Measurements from ENCODE around the gene KPNA4. TPM values are rescaled to one million over a fixed set of nuclear protein-coding genes. Genes with fewer than 3 reads are reported as not detected.
"Not testable (repeated sequence)": the region's sequence is repeated elsewhere in the genome, so short reads cannot be mapped to it uniquely, and the experiment has no call there.

Gene KPNA4
- 9.5 TPM for polyA plus RNA-seq

- Mint-ChIP-seq H3K36me3 (peaks cover 5% of the 10 kb centered on the region), H3K27me3 (no peaks in the 10 kb centered on the region), H3K4me3 (peak within 1 kb of the TSS; percentile 90 to 99 (median 96)), H3K27ac (peak within 1 kb of the TSS; percentile 87 to 99 (median 98)), H3K4me1 (peaks cover 44 to 54% (median 47%) of the 10 kb centered on the region in 3 donors), H3K9me3 (peaks cover 0 to 3% (median 0%) of the 10 kb centered on the region in 3 donors)
Observed at GRCh38 chr3:160565442-160566403, at the start of gene KPNA4. Gene KPNA4, minus strand, starts transcription at chr3:160565571. Its CDS starts 289 bp downstream, at chr3:160565282.

- no peak overlapping the region for H3K27ac Mint-ChIP-seq
- peaks cover 3% of the 10 kb centered on the region for H3K36me3 Mint-ChIP-seq
- H3K4me3 Mint-ChIP-seq = no peak overlapping the region
- no peaks in the 10 kb centered on the region for H3K9me3 Mint-ChIP-seq
- peaks cover 19% of the 10 kb centered on the region for H3K27me3 Mint-ChIP-seq
- H3K4me1 Mint-ChIP-seq = no peaks in the 10 kb centered on the region
Observed at GRCh38 chr3:160613661-160614060, 48.3 kb upstream of the KPNA4 start.

GRCh38 chr3:160612386-160613075 is 47.2 kb upstream of the KPNA4 start:
- H3K36me3 Mint-ChIP-seq = peaks cover 3% of the 10 kb centered on the region
- H3K27me3 Mint-ChIP-seq = peaks cover 19% of the 10 kb centered on the region
- no peaks in the 10 kb centered on the region for H3K4me1 Mint-ChIP-seq
- H3K9me3 Mint-ChIP-seq = no peaks in the 10 kb centered on the region
- H3K4me3 Mint-ChIP-seq = no peak overlapping the region
- no peak overlapping the region for H3K27ac Mint-ChIP-seq

- Mint-ChIP-seq H3K4me1 (no peaks in the 10 kb centered on the region), H3K36me3 (peaks cover 1% of the 10 kb centered on the region), H3K27me3 (peaks cover 19% of the 10 kb centered on the region), H3K4me3 (no peak overlapping the region), H3K27ac (no peak overlapping the region), H3K9me3 (no peaks in the 10 kb centered on the region)
Observed at GRCh38 chr3:160611141-160611540, 45.8 kb upstream of the KPNA4 start.

GRCh38 chr3:160608870-160609269 is 43.5 kb upstream of the KPNA4 start:
- H3K4me3 Mint-ChIP-seq = no peak overlapping the region
- no peak overlapping the region for H3K27ac Mint-ChIP-seq
- peaks cover 1% of the 10 kb centered on the region for H3K36me3 Mint-ChIP-seq
- H3K27me3 Mint-ChIP-seq = peaks cover 18% of the 10 kb centered on the region
- H3K4me1 Mint-ChIP-seq = no peaks in the 10 kb centered on the region
- H3K9me3 Mint-ChIP-seq = peaks cover 0 to 3% (median 0%) of the 10 kb centered on the region in 3 donors

GRCh38 chr3:160607826-160608225 is 42.5 kb upstream of the KPNA4 start:
- Mint-ChIP-seq H3K27ac (no peak overlapping the region), H3K4me3 (no peak overlapping the region), H3K36me3 (peaks cover 1% of the 10 kb centered on the region), H3K27me3 (peaks cover 15% of the 10 kb centered on the region), H3K4me1 (no peaks in the 10 kb centered on the region), H3K9me3 (peaks cover 0 to 4% (median 0%) of the 10 kb centered on the region in 3 donors)

- peaks cover 2% of the 10 kb centered on the region for H3K27me3 Mint-ChIP-seq
- peaks cover 0 to 4% (median 0%) of the 10 kb centered on the region in 3 donors for H3K9me3 Mint-ChIP-seq
- H3K4me3 Mint-ChIP-seq = no peak overlapping the region
- H3K27ac Mint-ChIP-seq = no peak overlapping the region
- no peaks in the 10 kb centered on the region for H3K36me3 Mint-ChIP-seq
- no peaks in the 10 kb centered on the region for H3K4me1 Mint-ChIP-seq
Observed at GRCh38 chr3:160605315-160605714, 39.9 kb upstream of the KPNA4 start.

GRCh38 chr3:160603845-160604244 is 38.5 kb upstream of the KPNA4 start:
- H3K4me1 Mint-ChIP-seq, H3K9me3 Mint-ChIP-seq, H3K27me3 Mint-ChIP-seq, H3K27ac Mint-ChIP-seq, H3K4me3 Mint-ChIP-seq, H3K36me3 Mint-ChIP-seq: not testable (repeated sequence)

GRCh38 chr3:160602259-160602658 is 36.9 kb upstream of the KPNA4 start:
- Mint-ChIP-seq H3K9me3 (peaks cover 0 to 4% (median 0%) of the 10 kb centered on the region in 3 donors), H3K4me1 (no peaks in the 10 kb centered on the region), H3K27me3 (peaks cover 2% of the 10 kb centered on the region), H3K36me3 (no peaks in the 10 kb centered on the region), H3K4me3 (no peak overlapping the region), H3K27ac (no peak overlapping the region)

- Mint-ChIP-seq H3K4me1 (no peaks in the 10 kb centered on the region), H3K4me3 (no peak overlapping the region), H3K27ac (no peak overlapping the region), H3K36me3 (no peaks in the 10 kb centered on the region), H3K9me3 (peaks cover 0 to 4% (median 0%) of the 10 kb centered on the region in 3 donors), H3K27me3 (peaks cover 2% of the 10 kb centered on the region)
Observed at GRCh38 chr3:160601288-160601687, 35.9 kb upstream of the KPNA4 start.

GRCh38 chr3:160598865-160599264 is 33.5 kb upstream of the KPNA4 start:
- Mint-ChIP-seq H3K27ac (no peak overlapping the region), H3K4me3 (no peak overlapping the region), H3K4me1 (no peaks in the 10 kb centered on the region), H3K36me3 (no peaks in the 10 kb centered on the region), H3K9me3 (peaks cover 3 to 9% (median 5%) of the 10 kb centered on the region in 3 donors), H3K27me3 (peaks cover 2% of the 10 kb centered on the region)

GRCh38 chr3:160588023-160588422 is 22.7 kb upstream of the KPNA4 start:
- H3K27me3 Mint-ChIP-seq = peaks cover 6% of the 10 kb centered on the region
- peaks cover 7 to 34% (median 11%) of the 10 kb centered on the region in 3 donors for H3K9me3 Mint-ChIP-seq
- H3K4me3 Mint-ChIP-seq = no peak overlapping the region
- H3K27ac Mint-ChIP-seq = no peak overlapping the region
- peaks cover 4% of the 10 kb centered on the region for H3K36me3 Mint-ChIP-seq
- H3K4me1 Mint-ChIP-seq = peaks cover 0 to 1% (median 0%) of the 10 kb centered on the region in 3 donors

- no peak overlapping the region for H3K4me3 Mint-ChIP-seq
- H3K4me1 Mint-ChIP-seq = no peaks in the 10 kb centered on the region
- H3K27me3 Mint-ChIP-seq = peaks cover 7% of the 10 kb centered on the region
- H3K9me3 Mint-ChIP-seq = peaks cover 9 to 38% (median 11%) of the 10 kb centered on the region in 3 donors
- no peak overlapping the region for H3K27ac Mint-ChIP-seq
- peaks cover 4% of the 10 kb centered on the region for H3K36me3 Mint-ChIP-seq
Observed at GRCh38 chr3:160587105-160587504, 21.7 kb upstream of the KPNA4 start.

GRCh38 chr3:160586679-160587078 is 21.3 kb upstream of the KPNA4 start:
- peaks cover 11 to 41% (median 13%) of the 10 kb centered on the region in 3 donors for H3K9me3 Mint-ChIP-seq
- peaks cover 7% of the 10 kb centered on the region for H3K27me3 Mint-ChIP-seq
- H3K36me3 Mint-ChIP-seq = peaks cover 4% of the 10 kb centered on the region
- no peak overlapping the region for H3K4me3 Mint-ChIP-seq
- H3K4me1 Mint-ChIP-seq = peaks cover 0 to 1% (median 0%) of the 10 kb centered on the region in 3 donors
- no peak overlapping the region for H3K27ac Mint-ChIP-seq

- Mint-ChIP-seq H3K4me3 (no peak overlapping the region), H3K27ac (no peak overlapping the region), H3K4me1 (peaks cover 0 to 1% (median 0%) of the 10 kb centered on the region in 3 donors), H3K36me3 (no peaks in the 10 kb centered on the region), H3K9me3 (peaks cover 8 to 36% (median 13%) of the 10 kb centered on the region in 3 donors), H3K27me3 (peaks cover 18% of the 10 kb centered on the region)
Observed at GRCh38 chr3:160583451-160583850, 18.1 kb upstream of the KPNA4 start.

Measured in IgD-negative memory B cell (primary cell).